Mesothelial cell of epicardium (in vitro differentiated cells): Measurements from ENCODE around the gene SCAMP2. TPM values are rescaled to one million over a fixed set of nuclear protein-coding genes. Genes with fewer than 3 reads are reported as not detected.

ENCODE experiments used
- DNase-seq, 2 experiments: peaks; one replicate each; pipeline ENCODE4 v3.0.0; 2021; ENCODE audit warnings: low spot score in 2 of 2; ENCODE audit not compliant: unreplicated experiment in 2 of 2
- H3K27ac Mint-ChIP-seq: 2 replicates; pipeline ENCODE4 v1.8.0; 2021; ENCODE audit warnings: mixed read lengths
- H3K27me3 Mint-ChIP-seq: 2 replicates; pipeline ENCODE4 v1.8.0; 2021; ENCODE audit warnings: low read depth, mixed read lengths
- H3K36me3 Mint-ChIP-seq: 2 replicates; pipeline ENCODE4 v1.8.0; 2021; ENCODE audit warnings: mixed read lengths
- H3K4me1 Mint-ChIP-seq: 2 replicates; pipeline ENCODE4 v1.8.0; 2021; ENCODE audit warnings: mixed read lengths
- H3K4me3 Mint-ChIP-seq: 2 replicates; pipeline ENCODE4 v1.8.0; 2021; ENCODE audit warnings: mild to moderate bottlenecking, moderate library complexity, mixed read lengths
- H3K9me3 Mint-ChIP-seq: 2 replicates; pipeline ENCODE4 v1.8.0; 2021; ENCODE audit warnings: mixed read lengths
- CTCF ChIP-seq: fragments of 200-600 bp; sonication (generic); IDR thresholded peaks from one replicate; pipeline ENCODE4 v1.5.0; 2021; ENCODE audit warnings: antibody characterized with exemption; ENCODE audit not compliant: unreplicated experiment
- total RNA-seq: library from RNA; stranded (reverse); gene quantifications from 3 replicates; pipeline ENCODE4 v1.2.1, GENCODE V29; 2021

Gene SCAMP2
- total RNA-seq, 1 donor from 2014 or later = 45.6 TPM

GRCh38 chr15:74844319-74845207 is 28.6 kb downstream of the SCAMP2 start:
- Mint-ChIP-seq H3K4me1 (peaks cover 15% of the 10 kb centered on the region), H3K27ac (peak overlapping the region; percentile 16), H3K36me3 (peaks cover 17% of the 10 kb centered on the region), H3K27me3 (no peaks in the 10 kb centered on the region), H3K9me3 (no peaks in the 10 kb centered on the region), H3K4me3 (no peak overlapping the region)
- TF ChIP-seq CTCF = no peak
- no peak for DNase-seq

GRCh38 chr15:74843891-74844299 is 29.3 kb downstream of the SCAMP2 start:
- Mint-ChIP-seq H3K27ac (peak overlapping the region; percentile 98), H3K4me1 (peaks cover 15% of the 10 kb centered on the region), H3K36me3 (peaks cover 15% of the 10 kb centered on the region), H3K27me3 (no peaks in the 10 kb centered on the region), H3K4me3 (peak overlapping the region; percentile 73), H3K9me3 (no peaks in the 10 kb centered on the region)
- no peak for TF ChIP-seq CTCF
- DNase-seq = no peak

- no peaks in the 10 kb centered on the region for H3K27me3 Mint-ChIP-seq
- peak overlapping the region; percentile 73 for H3K4me3 Mint-ChIP-seq
- H3K9me3 Mint-ChIP-seq = no peaks in the 10 kb centered on the region
- no peak for DNase-seq
- peak; percentile 14 for TF ChIP-seq CTCF
- peaks cover 10% of the 10 kb centered on the region for H3K36me3 Mint-ChIP-seq
- H3K27ac Mint-ChIP-seq = peak overlapping the region; percentile 98
- peaks cover 15% of the 10 kb centered on the region for H3K4me1 Mint-ChIP-seq
Observed at GRCh38 chr15:74843445-74843828, 29.7 kb downstream of the SCAMP2 start.

- Mint-ChIP-seq H3K9me3 (no peaks in the 10 kb centered on the region), H3K27ac (peak within 1 kb of the TSS; percentile 98), H3K36me3 (peaks cover 6% of the 10 kb centered on the region), H3K4me3 (peak within 1 kb of the TSS; percentile 94), H3K27me3 (no peaks in the 10 kb centered on the region), H3K4me1 (peaks cover 15% of the 10 kb centered on the region)
- TF ChIP-seq CTCF = peak; percentile 77
- peak; percentile 92 to 96 for DNase-seq
Observed at GRCh38 chr15:74842581-74843444, 30.4 kb downstream of the SCAMP2 start, which contains the start of gene ULK3. Gene ULK3, minus strand, starts transcription at chr15:74843156. Its CDS starts 51 bp downstream, at chr15:74843105.

GRCh38 chr15:74841891-74842373 is 31.2 kb downstream of the SCAMP2 start:
- H3K27ac Mint-ChIP-seq = no peak overlapping the region
- peak overlapping the region; percentile 94 for H3K4me3 Mint-ChIP-seq
- H3K27me3 Mint-ChIP-seq = no peaks in the 10 kb centered on the region
- no peak for TF ChIP-seq CTCF
- peaks cover 4% of the 10 kb centered on the region for H3K36me3 Mint-ChIP-seq
- no peak for DNase-seq
- peaks cover 15% of the 10 kb centered on the region for H3K4me1 Mint-ChIP-seq
- H3K9me3 Mint-ChIP-seq = no peaks in the 10 kb centered on the region
